B cell (primary cell): ENCODE measurements around the gene FRMD3. TPM values are rescaled to one million over a fixed set of nuclear protein-coding genes. Genes with fewer than 3 reads are reported as not detected.

Experiments used
- ATAC-seq: fragments of 200-7000 bp; cut with Tn5 transposase; one replicate; pipeline ENCODE4 v1.10.0; 2021; ENCODE audit warnings: low read depth, mild to moderate bottlenecking, moderate number of reproducible peaks, moderate library complexity
- CTCF ChIA-PET: fragments of 350-600 bp; sonication (Branson Sonifier 250); formaldehyde crosslinking; loops from one replicate; lab custom pipeline; 2021; ENCODE audit warnings: antibody characterized with exemption, inconsistent platforms; lab: Charles Lee
- POLR2A ChIA-PET: fragments of 350-600 bp; sonication (Branson Sonifier 250); formaldehyde crosslinking; loops from one replicate; lab custom pipeline; 2021; ENCODE audit warnings: antibody characterized with exemption; lab: Charles Lee
- DNase-seq: peaks from one replicate; pipeline ENCODE4 v3.0.0; 2013
- H2AFZ ChIP-seq: 2 replicates; pipeline ENCODE4 v1.6.1; 2012; ENCODE audit warnings: mild to moderate bottlenecking, low read depth, low read length; ENCODE audit not compliant: insufficient read depth, poor library complexity, severe bottlenecking
- H3K27ac ChIP-seq, 2 donors: 1 replicate in 1 of 2; 2 replicates in 1 of 2; pipeline ENCODE4 v1.5.1; 2012 to 2013; ENCODE audit warnings: low read length in 2 of 2, mild to moderate bottlenecking in 2 of 2, moderate library complexity in 1 of 2
- H3K27me3 ChIP-seq, 4 experiments: fragments of 200-600 bp in 1 of 4; sonication (generic) in 1 of 4; replicated peaks in 1 of 4; 1 replicate in 2 of 4; 2 replicates in 2 of 4; pipeline versions ENCODE4 v1.6.1 to v1.7.0; 2013 to 2016; ENCODE audit warnings: low read length in 3 of 4, mild to moderate bottlenecking in 2 of 4, mixed read lengths in 1 of 4, moderate library complexity in 1 of 4; ENCODE audit not compliant: insufficient read depth in 4 of 4, control insufficient read depth in 3 of 4; ENCODE audit errors: control extremely low read depth in 1 of 4
- H3K36me3 ChIP-seq, 2 experiments: replicated peaks in 1 of 2; 1 replicate in 1 of 2; 2 replicates in 1 of 2; pipeline versions ENCODE4 v1.6.1 to v1.7.1; 2013; ENCODE audit warnings: low read length in 1 of 2; ENCODE audit not compliant: insufficient read depth in 2 of 2, control insufficient read depth in 1 of 2; ENCODE audit errors: control extremely low read depth in 1 of 2, extremely low read depth in 1 of 2
- H3K4me1 ChIP-seq, 2 donors: fragments of 200-600 bp in 1 of 2; sonication (generic) in 1 of 2; 1 replicate in 1 of 2; 2 replicates in 1 of 2; pipeline versions ENCODE4 v1.5.1 to v1.6.1; 2013 to 2017; ENCODE audit warnings: low read length in 2 of 2; ENCODE audit not compliant: control insufficient read depth in 2 of 2, insufficient read depth in 2 of 2
- H3K4me2 ChIP-seq: replicated peaks from 2 replicates; pipeline ENCODE3; 2012; ENCODE audit warnings: mild to moderate bottlenecking, low read depth, low read length; ENCODE audit not compliant: poor library complexity, severe bottlenecking
- H3K4me3 ChIP-seq, 5 experiments: fragments of 200-600 bp in 1 of 5; sonication (generic) in 1 of 5; 1 replicate in 3 of 5; 2 replicates in 2 of 5; pipeline versions ENCODE4 v1.5.1 to v1.7.0; 2011 to 2016; ENCODE audit warnings: low read length in 4 of 5, mild to moderate bottlenecking in 4 of 5, low read depth in 2 of 5, control low read depth in 1 of 5, moderate library complexity in 1 of 5; ENCODE audit not compliant: insufficient read depth in 1 of 5; ENCODE audit errors: control extremely low read depth in 1 of 5, extremely low read depth in 1 of 5
- H3K79me2 ChIP-seq: fragments of 200-600 bp; sonication (generic); one replicate; pipeline ENCODE4 v1.6.0; 2016; ENCODE audit warnings: low read length; ENCODE audit not compliant: control insufficient read depth, insufficient read depth
- H3K9ac ChIP-seq: fragments of 200-600 bp; sonication (generic); 2 replicates; pipeline ENCODE4 v1.6.1; 2017; ENCODE audit warnings: mild to moderate bottlenecking, low read length, moderate library complexity
- H3K9me3 ChIP-seq, 3 donors: one replicate each; pipeline versions ENCODE4 v1.6.1 to v1.7.1; 2013; ENCODE audit warnings: low read length in 2 of 3; ENCODE audit not compliant: control insufficient read depth in 2 of 3, insufficient read depth in 1 of 3; ENCODE audit errors: control extremely low read depth in 1 of 3
- H4K20me1 ChIP-seq: 2 replicates; pipeline ENCODE4 v1.6.0; 2012; ENCODE audit warnings: mild to moderate bottlenecking, low read length; ENCODE audit not compliant: insufficient read depth, control insufficient read depth, poor library complexity, severe bottlenecking
- H3K27ac Mint-ChIP-seq: one replicate; pipeline ENCODE4 v1.8.0; 2021; ENCODE audit warnings: mixed read lengths
- H3K27me3 Mint-ChIP-seq: one replicate; pipeline ENCODE4 v1.8.0; 2021; ENCODE audit warnings: mixed read lengths
- H3K4me1 Mint-ChIP-seq: one replicate; pipeline ENCODE4 v1.8.0; 2021; ENCODE audit warnings: mixed read lengths
- H3K4me3 Mint-ChIP-seq: one replicate; pipeline ENCODE4 v1.8.0; 2021; ENCODE audit warnings: mixed read lengths
- H3K9me3 Mint-ChIP-seq: one replicate; pipeline ENCODE4 v1.8.0; 2022; ENCODE audit warnings: mixed read lengths; ENCODE audit not compliant: insufficient read depth
- CTCF ChIP-seq: fragments of 200-600 bp; IDR thresholded peaks from one replicate; pipeline ENCODE4 v1.8.0; 2022; ENCODE audit warnings: antibody characterized with exemption, mild to moderate bottlenecking
- EZH2 ChIP-seq: IDR thresholded peaks from 2 replicates; pipeline ENCODE4 v1.6.1; 2012; ENCODE audit warnings: borderline replicate concordance, low read depth, mild to moderate bottlenecking, moderate library complexity, low read length; ENCODE audit not compliant: insufficient read depth, poor library complexity, severe bottlenecking
- WGBS: methylation state at CpG from one replicate; pipeline ENCODE4 v1.1.5; 2013; ENCODE audit warnings: missing lambda C conversion rate; ENCODE audit not compliant: insufficient coverage; 5-methylcytosine and 5-hydroxymethylcytosine counted together
- intact Hi-C: fragments of 100-400 bp; cut with micrococcal nuclease; formaldehyde crosslinking; loops from one replicate; pipeline ENCODE4 v1.10.0; 2022
- polyA plus RNA-seq: library from polyadenylated mRNA; depleted of rRNA; stranded (reverse); fragments of >200 nt; gene quantifications from 2 replicates; pipeline ENCODE4 v1.2.3, GENCODE V29; 2012
- total RNA-seq, 2 donors: library from RNA; stranded (reverse); fragments of 120-200 nt in 1 of 2; gene quantifications; 1 replicate in 1 of 2; 2 replicates in 1 of 2; pipeline versions ENCODE4 v1.2.3 to v1.2.4, GENCODE V29; 2013 to 2022

The FRMD3 gene
- total and polyA plus RNA-seq, 2 donors (not counting 1 experiment from before 2014, with no cell fraction given): 0.37 to 0.49 TPM

DNA sequence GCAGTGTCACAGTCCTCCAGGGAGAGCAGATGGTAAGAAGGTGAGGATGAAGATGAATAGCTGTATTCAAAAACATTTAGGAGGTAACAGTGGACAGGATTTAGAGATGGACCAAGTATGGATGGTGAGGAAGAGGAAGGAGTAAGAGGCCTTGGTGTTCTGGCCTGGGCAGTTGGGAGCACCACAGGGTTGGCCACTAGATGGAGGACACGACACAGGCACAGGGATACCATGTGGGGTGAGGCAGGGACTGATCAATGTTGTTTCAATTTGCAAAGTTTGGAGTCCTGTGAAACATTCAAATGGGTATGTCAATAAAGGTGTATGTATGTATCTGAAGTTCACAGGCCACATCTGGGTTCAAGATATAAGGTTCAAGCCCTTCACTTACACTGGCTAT is 334.2 kb downstream of the FRMD3 start:
- CTCF ChIA-PET: no interaction called here
- Mint-ChIP-seq H3K27me3 (no peaks in the 10 kb centered on the region), H3K4me3 (no peak overlapping the region), H3K4me1 (no peaks in the 10 kb centered on the region), H3K27ac (no peak overlapping the region), H3K9me3 (no peaks in the 10 kb centered on the region)
- ATAC-seq (no peak), DNase-seq (no peak)
- Histone ChIP-seq H3K4me1 (no peaks in the 10 kb centered on the region), H4K20me1 (no peaks in the 10 kb centered on the region), H3K9me3 (no peaks in the 10 kb centered on the region), H2AFZ (no peak overlapping the region), H3K9ac (no peak overlapping the region), H3K27ac (no peak overlapping the region), H3K79me2 (no peaks in the 10 kb centered on the region), H3K4me2 (no peak overlapping the region), H3K36me3 (no peaks in the 10 kb centered on the region), H3K4me3 (no peak overlapping the region), H3K27me3 (no peaks in the 10 kb centered on the region)
- WGBS: 82% methylated on average over 1 of the region's 1 CpG
- TF ChIP-seq CTCF (no peak), EZH2 (no peak)
- POLR2A ChIA-PET: no interaction called here
- intact Hi-C loops: no loop called here

DNA sequence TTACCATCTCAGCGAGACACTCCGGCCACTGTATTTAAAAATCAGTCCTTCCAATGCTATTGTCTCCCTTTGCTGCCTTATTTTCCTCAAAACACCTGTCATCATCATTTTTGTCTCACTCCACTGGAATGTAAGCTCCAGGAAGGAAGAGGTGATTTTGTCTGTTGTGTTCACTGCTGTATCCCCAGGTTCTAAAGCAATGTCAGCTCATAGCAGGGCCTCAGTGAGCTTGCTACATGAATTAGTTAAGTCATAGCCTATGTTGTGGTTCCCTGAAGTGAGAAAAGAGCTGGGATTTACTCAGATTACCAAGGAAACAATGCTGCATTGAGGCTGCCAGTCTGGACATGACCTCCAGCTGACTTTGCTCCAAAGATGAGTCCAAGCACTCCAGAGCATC is 337.7 kb downstream of the FRMD3 start:
- no peaks in the 10 kb centered on the region for H3K4me1 ChIP-seq
- H3K79me2 ChIP-seq: no peaks in the 10 kb centered on the region
- no peak overlapping the region for H3K27ac ChIP-seq
- no peak for TF ChIP-seq EZH2
- no peak for TF ChIP-seq CTCF
- ChIA-PET POLR2A (no interaction called here), CTCF (no interaction called here)
- no peaks in the 10 kb centered on the region for H3K9me3 Mint-ChIP-seq
- no peaks in the 10 kb centered on the region for H3K4me1 Mint-ChIP-seq
- H3K4me3 Mint-ChIP-seq: no peak overlapping the region
- H2AFZ ChIP-seq: no peak overlapping the region
- no peaks in the 10 kb centered on the region for H3K27me3 Mint-ChIP-seq
- no peaks in the 10 kb centered on the region for H3K27me3 ChIP-seq
- H4K20me1 ChIP-seq: no peaks in the 10 kb centered on the region
- no peak overlapping the region for H3K9ac ChIP-seq
- ATAC-seq (no peak), DNase-seq (no peak)
- 100% methylated on average over 2 of the region's 2 CpGs for WGBS
- no peaks in the 10 kb centered on the region for H3K9me3 ChIP-seq
- H3K27ac Mint-ChIP-seq: no peak overlapping the region
- no peak overlapping the region for H3K4me2 ChIP-seq
- intact Hi-C loops: no loop called here
- no peak overlapping the region for H3K4me3 ChIP-seq
- no peaks in the 10 kb centered on the region for H3K36me3 ChIP-seq
